Natural killer cell treated with Interleukin-12 subunit alpha and Interleukin-12 subunit beta and Interleukin-15 and Interleukin-18, amount 100 ng/mL, for 72 hours (primary cell): ENCODE data around the gene FERMT3. TPM values are rescaled to one million over a fixed set of nuclear protein-coding genes. Genes with fewer than 3 reads are reported as not detected.

ENCODE experiments used
- ATAC-seq, 2 donors: fragments of 150-1000 bp; cut with Tn5 transposase in 1 of 2; sonication (Bioruptor Pico), chemical (Tn5 transposase) in 1 of 2; 2 replicates each; pipeline ENCODE4 v1.10.0; 2021
- DNase-seq: peaks from one replicate; pipeline ENCODE4 v3.0.0; 2022; ENCODE audit warnings: low spot score
- H3K27ac Mint-ChIP-seq, 2 donors: 1 replicate in 1 of 2; 2 replicates in 1 of 2; pipeline ENCODE4 v1.8.0; 2022; ENCODE audit warnings: mixed read lengths in 2 of 2, mild to moderate bottlenecking in 1 of 2, moderate library complexity in 1 of 2
- H3K27me3 Mint-ChIP-seq, 2 donors: 1 replicate in 1 of 2; 2 replicates in 1 of 2; pipeline ENCODE4 v1.8.0; 2022; ENCODE audit warnings: mixed read lengths in 2 of 2
- H3K36me3 Mint-ChIP-seq: one replicate; pipeline ENCODE4 v1.8.0; 2022; ENCODE audit warnings: mixed read lengths
- H3K4me1 Mint-ChIP-seq, 2 donors: 1 replicate in 1 of 2; 2 replicates in 1 of 2; pipeline ENCODE4 v1.8.0; 2022; ENCODE audit warnings: low read depth in 2 of 2, mixed read lengths in 2 of 2, mild to moderate bottlenecking in 1 of 2
- H3K4me3 Mint-ChIP-seq: one replicate; pipeline ENCODE4 v1.8.0; 2022; ENCODE audit warnings: mixed read lengths
- H3K9me3 Mint-ChIP-seq: 2 replicates; pipeline ENCODE4 v1.8.0; 2022; ENCODE audit warnings: mixed read lengths
- total RNA-seq, 2 donors: library from RNA; stranded (reverse); gene quantifications; one replicate each; pipeline ENCODE4 v1.2.3, GENCODE V29; 2022

Gene FERMT3
- total RNA-seq, 2 donors from 2014 or later, result 249 to 276 TPM

DNA sequence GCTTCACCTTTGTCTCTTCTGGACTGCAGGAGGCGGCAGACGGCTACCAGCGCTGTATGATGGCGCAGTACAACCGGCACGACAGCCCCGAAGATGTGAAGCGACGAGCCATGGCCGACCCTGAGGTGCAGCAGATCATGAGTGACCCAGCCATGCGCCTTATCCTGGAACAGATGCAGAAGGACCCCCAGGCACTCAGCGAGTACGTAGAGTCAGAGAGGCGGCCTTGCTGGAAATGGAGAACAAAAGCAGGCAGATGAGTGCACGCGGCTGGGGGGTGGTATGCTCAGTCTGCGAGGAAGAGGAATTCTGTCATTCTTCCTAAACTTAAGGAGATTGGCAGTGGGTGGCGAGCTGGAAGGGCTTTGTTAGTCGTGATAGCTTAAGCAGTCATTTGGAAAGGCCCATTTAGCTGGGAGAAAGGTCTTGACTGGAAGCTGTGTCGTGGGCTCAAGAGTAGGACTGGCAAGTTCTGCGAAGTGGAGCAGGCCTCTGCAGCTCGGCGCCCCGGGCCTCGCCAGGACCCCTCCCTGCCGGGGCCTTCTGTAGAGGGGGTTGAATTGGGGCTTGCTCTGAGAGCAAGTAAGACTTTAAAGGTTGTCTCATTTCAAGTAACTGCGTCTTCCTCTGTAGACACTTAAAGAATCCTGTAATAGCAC lies 3.0 kb upstream of the FERMT3 start:
- Mint-ChIP-seq H3K36me3 (peaks cover 36% of the 10 kb centered on the region), H3K9me3 (no peaks in the 10 kb centered on the region), H3K4me1 (peaks cover 25 to 34% of the 10 kb centered on the region in 2 donors), H3K27ac (peak overlapping the region in 1 of 2 donors; percentile 97), H3K4me3 (no peak overlapping the region), H3K27me3 (no peaks in the 10 kb centered on the region)
- ATAC-seq (no peak), DNase-seq (no peak)

- no peak for DNase-seq
- H3K4me3 Mint-ChIP-seq, result no peak overlapping the region
- H3K9me3 Mint-ChIP-seq, result no peaks in the 10 kb centered on the region
- peaks cover 36% of the 10 kb centered on the region for H3K36me3 Mint-ChIP-seq
- H3K27ac Mint-ChIP-seq, result peak overlapping the region; percentile 95 to 97
- H3K4me1 Mint-ChIP-seq, result peaks cover 28 to 38% of the 10 kb centered on the region in 2 donors
- ATAC-seq, result no peak
- no peaks in the 10 kb centered on the region for H3K27me3 Mint-ChIP-seq
Observed at GRCh38 chr11:64204080-64204440, 2.5 kb upstream of the FERMT3 start.

DNA sequence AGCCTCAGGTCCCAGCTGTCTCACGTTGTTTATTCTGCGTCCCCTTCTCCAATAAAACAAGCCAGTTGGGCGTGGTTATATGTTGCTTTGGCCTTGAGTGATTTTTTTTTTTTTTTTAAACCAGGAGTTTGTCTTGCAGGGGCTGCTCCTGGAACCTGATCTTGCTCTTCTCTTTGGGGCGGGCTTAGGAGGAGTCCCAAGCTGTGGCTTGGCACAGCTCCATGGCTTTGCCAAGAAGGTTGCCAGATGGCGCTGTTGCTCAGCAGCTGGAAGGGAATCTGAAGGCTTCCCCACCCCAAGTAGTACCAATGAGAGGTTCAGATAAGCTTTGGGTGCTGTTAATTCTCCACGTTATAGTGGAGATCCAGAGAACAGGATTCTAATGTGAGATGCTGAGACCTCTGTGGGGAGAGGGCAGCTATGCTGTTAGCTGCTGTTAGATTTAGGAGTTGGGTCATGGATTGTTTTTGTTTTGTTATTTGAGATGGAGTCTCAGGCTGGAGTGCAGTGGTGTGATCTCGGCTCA lies 2.0 kb upstream of the FERMT3 start:
- Mint-ChIP-seq H3K4me1 (peaks cover 31 to 40% of the 10 kb centered on the region in 2 donors), H3K36me3 (peaks cover 36% of the 10 kb centered on the region), H3K9me3 (no peaks in the 10 kb centered on the region), H3K4me3 (peak overlapping the region; percentile 76), H3K27me3 (no peaks in the 10 kb centered on the region), H3K27ac (peak overlapping the region; percentile 95 to 97)
- ATAC-seq, result no peak
- DNase-seq, result peak; percentile 80

GRCh38 chr11:64207256-64208085 lies 950 bp downstream of the FERMT3 start:
- DNase-seq (peak; percentile 93), ATAC-seq (peak; percentile 89 to 92)
- H3K4me1 Mint-ChIP-seq, result peaks cover 31 to 47% of the 10 kb centered on the region in 2 donors
- H3K9me3 Mint-ChIP-seq, result no peaks in the 10 kb centered on the region
- peak overlapping the region; percentile 90 for H3K4me3 Mint-ChIP-seq
- peak overlapping the region; percentile 95 to 97 for H3K27ac Mint-ChIP-seq
- H3K27me3 Mint-ChIP-seq, result no peaks in the 10 kb centered on the region
- H3K36me3 Mint-ChIP-seq, result peaks cover 28% of the 10 kb centered on the region

DNA sequence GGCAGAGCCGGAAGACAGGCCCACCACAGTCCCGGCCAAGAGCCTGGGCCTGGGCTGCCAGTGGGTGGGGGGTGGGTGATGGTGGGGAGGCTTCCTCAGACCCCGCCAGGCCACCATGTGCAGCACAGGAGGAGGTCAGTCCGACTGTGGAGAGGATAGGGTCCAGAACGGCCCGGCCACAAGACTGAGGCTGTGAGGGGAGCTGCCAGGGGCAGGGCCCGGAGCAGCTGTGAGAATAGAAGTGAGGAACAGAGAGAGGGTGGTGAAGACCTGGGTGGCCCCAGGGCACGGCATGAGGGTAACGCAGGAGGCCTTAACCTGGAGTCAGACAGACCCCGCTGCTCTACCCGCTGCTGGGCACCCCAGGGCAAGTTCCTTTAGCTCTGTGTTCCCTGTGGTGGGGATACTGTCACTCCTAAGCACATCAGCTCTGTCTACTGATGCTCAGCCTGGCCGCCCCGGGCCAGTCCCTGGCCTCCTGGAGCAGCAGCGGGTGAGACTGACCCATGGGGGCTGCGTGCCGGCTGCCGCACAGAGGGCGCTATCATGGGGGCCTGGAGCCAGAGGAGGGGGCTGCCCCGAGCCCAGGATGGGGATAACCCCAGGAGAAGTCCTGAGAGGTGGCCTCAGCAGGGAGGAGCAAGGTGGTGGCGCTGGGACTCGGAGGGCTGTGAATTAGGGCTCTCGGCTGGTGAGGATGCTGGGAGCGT lies 1.7 kb downstream of the FERMT3 start:
- DNase-seq, result no peak
- Mint-ChIP-seq H3K36me3 (peaks cover 22% of the 10 kb centered on the region), H3K9me3 (no peaks in the 10 kb centered on the region), H3K27me3 (no peaks in the 10 kb centered on the region), H3K27ac (peak overlapping the region; percentile 95 to 97), H3K4me3 (peak overlapping the region; percentile 90), H3K4me1 (peaks cover 32 to 53% of the 10 kb centered on the region in 2 donors)
- peak in 1 of 2 donors; percentile 0 for ATAC-seq

GRCh38 chr11:64208796-64209562 lies 2.5 kb downstream of the FERMT3 start:
- H3K27ac Mint-ChIP-seq, result peak overlapping the region; percentile 95 to 97
- H3K9me3 Mint-ChIP-seq, result no peaks in the 10 kb centered on the region
- peaks cover 30 to 53% of the 10 kb centered on the region in 2 donors for H3K4me1 Mint-ChIP-seq
- no peaks in the 10 kb centered on the region for H3K27me3 Mint-ChIP-seq
- DNase-seq (no peak), ATAC-seq (no peak)
- H3K4me3 Mint-ChIP-seq, result peak overlapping the region; percentile 90
- H3K36me3 Mint-ChIP-seq, result peaks cover 16% of the 10 kb centered on the region

DNA sequence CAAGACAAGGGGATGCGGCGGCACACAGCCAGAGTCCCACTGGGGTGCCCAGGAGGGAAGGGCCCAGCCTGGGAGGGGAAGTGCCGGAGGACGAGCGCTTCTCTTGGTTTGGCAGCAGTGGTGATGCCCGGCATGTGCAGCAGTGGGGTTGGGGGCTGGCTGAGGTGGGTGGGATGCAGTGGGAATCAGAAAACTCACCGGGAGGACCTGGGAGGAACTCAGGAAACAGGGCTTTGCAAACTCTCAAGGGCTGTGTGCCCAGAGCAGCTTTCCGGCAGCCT lies 3.0 kb downstream of the FERMT3 start:
- peaks cover 11% of the 10 kb centered on the region for H3K36me3 Mint-ChIP-seq
- H3K9me3 Mint-ChIP-seq, result no peaks in the 10 kb centered on the region
- no peak for DNase-seq
- ATAC-seq, result no peak
- H3K4me3 Mint-ChIP-seq, result peak overlapping the region; percentile 90
- peaks cover 25 to 49% of the 10 kb centered on the region in 2 donors for H3K4me1 Mint-ChIP-seq
- peak overlapping the region; percentile 95 to 97 for H3K27ac Mint-ChIP-seq
- no peaks in the 10 kb centered on the region for H3K27me3 Mint-ChIP-seq

GRCh38 chr11:64210301-64211020 lies 3.9 kb downstream of the FERMT3 start:
- peaks cover 14% of the 10 kb centered on the region for H3K36me3 Mint-ChIP-seq
- no peak overlapping the region for H3K4me3 Mint-ChIP-seq
- H3K4me1 Mint-ChIP-seq, result peaks cover 27 to 49% of the 10 kb centered on the region in 2 donors
- no peaks in the 10 kb centered on the region for H3K9me3 Mint-ChIP-seq
- ATAC-seq, result no peak
- H3K27me3 Mint-ChIP-seq, result no peaks in the 10 kb centered on the region
- peak overlapping the region in 1 of 2 donors; percentile 97 for H3K27ac Mint-ChIP-seq
- no peak for DNase-seq

GRCh38 chr11:64211181-64211872 lies 4.8 kb downstream of the FERMT3 start:
- DNase-seq (no peak), ATAC-seq (no peak)
- Mint-ChIP-seq H3K36me3 (peaks cover 14% of the 10 kb centered on the region), H3K9me3 (no peaks in the 10 kb centered on the region), H3K27ac (peak overlapping the region; percentile 13 to 68), H3K27me3 (no peaks in the 10 kb centered on the region), H3K4me3 (no peak overlapping the region), H3K4me1 (peaks cover 27 to 41% of the 10 kb centered on the region in 2 donors)

GRCh38 chr11:64216879-64217278 lies 10.4 kb downstream of the FERMT3 start:
- Mint-ChIP-seq H3K27ac (no peak overlapping the region), H3K27me3 (no peaks in the 10 kb centered on the region), H3K9me3 (no peaks in the 10 kb centered on the region), H3K4me3 (no peak overlapping the region), H3K4me1 (peaks cover 18 to 31% of the 10 kb centered on the region in 2 donors), H3K36me3 (peaks cover 18% of the 10 kb centered on the region)
- DNase-seq (no peak), ATAC-seq (no peak)

- Mint-ChIP-seq H3K36me3 (peaks cover 10% of the 10 kb centered on the region), H3K4me1 (peaks cover 12 to 18% of the 10 kb centered on the region in 2 donors), H3K9me3 (no peaks in the 10 kb centered on the region), H3K27ac (peak overlapping the region; percentile 11 to 78), H3K4me3 (no peak overlapping the region), H3K27me3 (no peaks in the 10 kb centered on the region)
- DNase-seq (no peak), ATAC-seq (no peak)
Observed at GRCh38 chr11:64218628-64219353, 12.3 kb downstream of the FERMT3 start.

DNA sequence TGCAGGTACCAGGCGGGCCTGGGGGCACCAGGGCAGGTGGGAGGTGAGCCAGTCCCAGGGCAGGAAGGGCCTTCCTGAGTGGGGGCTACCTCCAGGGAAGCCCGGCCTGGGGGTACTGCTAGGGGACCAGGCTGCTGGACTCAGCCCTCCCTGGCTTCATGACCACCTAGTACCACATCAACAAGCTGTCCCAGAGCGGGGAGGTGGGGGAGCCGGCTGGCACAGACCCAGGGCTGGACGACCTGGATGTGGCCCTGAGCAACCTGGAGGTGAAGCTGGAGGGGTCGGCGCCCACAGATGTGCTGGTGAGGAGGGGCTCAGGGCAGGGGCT lies 12.8 kb downstream of the FERMT3 start:
- H3K9me3 Mint-ChIP-seq, result no peaks in the 10 kb centered on the region
- peaks cover 10% of the 10 kb centered on the region for H3K36me3 Mint-ChIP-seq

More for the DNA sequence above, 12.8 kb downstream of the FERMT3 start:
- DNase-seq, result no peak
- Mint-ChIP-seq H3K27me3 (no peaks in the 10 kb centered on the region), H3K4me3 (no peak overlapping the region), H3K27ac (no peak overlapping the region), H3K4me1 (peaks cover 12 to 16% of the 10 kb centered on the region in 2 donors)
- ATAC-seq, result no peak
